Measurements from ENCODE around the gene DAP3. TPM values are rescaled to one million over a fixed set of nuclear protein-coding genes. Genes with fewer than 3 reads are reported as not detected.
"Not testable (repeated sequence)": the region's sequence is repeated elsewhere in the genome, so short reads cannot be mapped to it uniquely, and the experiment has no call there.

Gene DAP3
- total RNA-seq, 2 donors from 2014 or later: 139 to 151 TPM

- H3K36me3 ChIP-seq: peaks cover 0 to 7% of the 10 kb centered on the region in 2 donors
These were observed 71.2 kb downstream of the DAP3 start for GRCh38 chr1:155759966-155760630.

GRCh38 chr1:155760751-155761475 lies 72.0 kb downstream of the DAP3 start:
- no peaks in the 10 kb centered on the region for H3K27me3 ChIP-seq (replicated peaks; ENCODE audit: insufficient read depth)
- no peak overlapping the region for H3K4me3 ChIP-seq
- intact Hi-C loops (cut with DNase I): no loop called here
- H3K36me3 ChIP-seq: peaks cover 0 to 7% of the 10 kb centered on the region in 2 donors
- 92% methylated on average over 2 of the region's 2 CpGs for WGBS
- H3K27ac ChIP-seq: no peak overlapping the region
- TF ChIP-seq POLR2AphosphoS5 (IDR thresholded peaks at IDR 0.05) (no peak), POLR2A (IDR thresholded peaks at IDR 0.05) (no peak), CTCF (IDR thresholded peaks at IDR 0.05) (no peak)
- DNase-seq (ENCODE audit: low spot score): no peak
- H3K4me1 ChIP-seq (replicated peaks): no peaks in the 10 kb centered on the region
- no peaks in the 10 kb centered on the region for H3K9me3 ChIP-seq

More at GRCh38 chr1:155759966-155760630, 71.2 kb downstream of the DAP3 start:
- DNase-seq (ENCODE audit: low spot score): no peak
- no peak overlapping the region for H3K27ac ChIP-seq
- H3K4me3 ChIP-seq: no peak overlapping the region
- H3K27me3 ChIP-seq (replicated peaks; ENCODE audit: insufficient read depth): no peaks in the 10 kb centered on the region
- intact Hi-C loops (cut with DNase I): loop anchor here (10.0 kb wide), 1 partner anchor 155 kb away; the partner anchor contains the start of gene RIT1
- H3K9me3 ChIP-seq: no peaks in the 10 kb centered on the region
- 87% methylated on average over 4 of the region's 4 CpGs for WGBS
- no peak for TF ChIP-seq CTCF (IDR thresholded peaks at IDR 0.05)
- no peak for TF ChIP-seq POLR2AphosphoS5 (IDR thresholded peaks at IDR 0.05)
- TF ChIP-seq POLR2A (IDR thresholded peaks at IDR 0.05): no peak
- H3K4me1 ChIP-seq (replicated peaks): no peaks in the 10 kb centered on the region

- H3K9me3 ChIP-seq: no peaks in the 10 kb centered on the region
- no peak for DNase-seq (ENCODE audit: low spot score)
- H3K4me3 ChIP-seq: no peak overlapping the region
- no peak overlapping the region for H3K27ac ChIP-seq
- WGBS: 93% methylated on average over 11 of the region's 11 CpGs
- H3K36me3 ChIP-seq: peaks cover 0 to 4% of the 10 kb centered on the region in 2 donors
- intact Hi-C loops (cut with DNase I): no loop called here
- TF ChIP-seq POLR2A (IDR thresholded peaks at IDR 0.05) (no peak), POLR2AphosphoS5 (IDR thresholded peaks at IDR 0.05) (no peak), CTCF (IDR thresholded peaks at IDR 0.05) (no peak)
- no peaks in the 10 kb centered on the region for H3K4me1 ChIP-seq (replicated peaks)
- H3K27me3 ChIP-seq (replicated peaks; ENCODE audit: insufficient read depth): no peaks in the 10 kb centered on the region
These were observed 73.0 kb downstream of the DAP3 start for GRCh38 chr1:155761736-155762405.

- H3K4me3 ChIP-seq; H3K4me1 ChIP-seq (replicated peaks); H3K27me3 ChIP-seq (replicated peaks; ENCODE audit: insufficient read depth); intact Hi-C loops (cut with DNase I); H3K36me3 ChIP-seq; H3K9me3 ChIP-seq; H3K27ac ChIP-seq: not testable (repeated sequence)
- peak; percentile 67 for DNase-seq (ENCODE audit: low spot score)
- WGBS: 63% methylated on average over 6 of the region's 6 CpGs
These were observed 74.4 kb downstream of the DAP3 start for GRCh38 chr1:155763090-155763815.

- H3K27ac ChIP-seq; H3K27me3 ChIP-seq (replicated peaks; ENCODE audit: insufficient read depth); H3K4me3 ChIP-seq; intact Hi-C loops (cut with DNase I); H3K36me3 ChIP-seq; H3K4me1 ChIP-seq (replicated peaks); H3K9me3 ChIP-seq; DNase-seq (ENCODE audit: low spot score): not testable (repeated sequence)
- WGBS: 94% methylated on average over 7 of the region's 7 CpGs
These were observed 75.1 kb downstream of the DAP3 start for GRCh38 chr1:155763989-155764388.

- H3K4me1 ChIP-seq (replicated peaks); H3K4me3 ChIP-seq; H3K27ac ChIP-seq; intact Hi-C loops (cut with DNase I); H3K27me3 ChIP-seq (replicated peaks; ENCODE audit: insufficient read depth); H3K9me3 ChIP-seq; H3K36me3 ChIP-seq; DNase-seq (ENCODE audit: low spot score): not testable (repeated sequence)
- WGBS: 92% methylated on average over 5 of the region's 5 CpGs
These were observed 78.6 kb downstream of the DAP3 start for GRCh38 chr1:155767399-155767989.

All from prostate gland (tissue), 2 donors.